WTC11 (cell line): ENCODE results near the gene SIPA1L3. TPM values are rescaled to one million over a fixed set of nuclear protein-coding genes. Genes with fewer than 3 reads are reported as not detected.

ENCODE experiments used
- ATAC-seq: fragments of 200-7000 bp; cut with Tn5 transposase; 2 replicates; pipeline ENCODE4 v1.10.0; 2021; ENCODE audit warnings: mild to moderate bottlenecking, moderate library complexity
- CTCF ChIA-PET: fragments of 300-600 bp; sonication (Branson Sonifier 250); formaldehyde crosslinking; loops from one replicate; lab custom pipeline; 2021; ENCODE audit warnings: antibody characterized with exemption; lab: Charles Lee
- POLR2A ChIA-PET: fragments of 350-600 bp; sonication (Branson Sonifier 250); formaldehyde crosslinking; loops from one replicate; lab custom pipeline; 2021; ENCODE audit warnings: antibody characterized with exemption; lab: Charles Lee
- DNase-seq: peaks from one replicate; pipeline ENCODE4 v3.0.0; 2021; ENCODE audit warnings: low spot score
- H3K27ac Mint-ChIP-seq: 2 replicates; pipeline ENCODE4 v1.8.0; 2021; ENCODE audit warnings: mixed read lengths
- H3K27me3 Mint-ChIP-seq: 2 replicates; pipeline ENCODE4 v1.8.0; 2021; ENCODE audit warnings: low read depth, mild to moderate bottlenecking, moderate library complexity, mixed read lengths
- H3K36me3 Mint-ChIP-seq: 2 replicates; pipeline ENCODE4 v1.8.0; 2021; ENCODE audit warnings: mixed read lengths
- H3K4me1 Mint-ChIP-seq: 2 replicates; pipeline ENCODE4 v1.8.0; 2022; ENCODE audit warnings: mixed read lengths
- H3K4me3 Mint-ChIP-seq: 2 replicates; pipeline ENCODE4 v1.8.0; 2021; ENCODE audit warnings: mild to moderate bottlenecking, moderate library complexity, mixed read lengths
- H3K9me3 Mint-ChIP-seq: 2 replicates; pipeline ENCODE4 v1.8.0; 2021; ENCODE audit warnings: mixed read lengths
- ELF4 ChIP-seq: sonication (generic); formaldehyde crosslinking; IDR thresholded peaks from 2 replicates; pipeline ENCODE4 v1.8.1; 2022; ENCODE audit warnings: low read depth, mild to moderate bottlenecking, moderate library complexity, missing genetic modification reagents
- HMGA2 ChIP-seq: fragments of 250-450 bp; sonication (Bioruptor Pico); IDR thresholded peaks from 2 replicates; pipeline ENCODE4 v1.4.0; 2021; ENCODE audit warnings: mild to moderate bottlenecking, moderate library complexity
- MYBL2 ChIP-seq: sonication (generic); formaldehyde crosslinking; IDR thresholded peaks from 2 replicates; pipeline ENCODE4 v1.8.1; 2023; ENCODE audit warnings: mild to moderate bottlenecking, moderate library complexity, missing genetic modification reagents
- NFATC4 ChIP-seq: fragments of 250-450 bp; sonication (Bioruptor Pico); IDR thresholded peaks from 2 replicates; pipeline ENCODE4 v1.9.0; 2021; ENCODE audit warnings: mild to moderate bottlenecking
- NR2C2 ChIP-seq: sonication (generic); formaldehyde crosslinking; IDR thresholded peaks from 2 replicates; pipeline ENCODE4 v1.8.0; 2022; ENCODE audit warnings: mild to moderate bottlenecking, missing genetic modification reagents
- OVOL2 ChIP-seq: fragments of 250-450 bp; sonication (Bioruptor Pico); IDR thresholded peaks from 2 replicates; pipeline ENCODE4 v1.9.0; 2021; ENCODE audit warnings: mild to moderate bottlenecking, borderline replicate concordance
- SMAD4 ChIP-seq: sonication (generic); formaldehyde crosslinking; IDR thresholded peaks from 2 replicates; pipeline ENCODE4 v1.8.0; 2022; ENCODE audit warnings: mild to moderate bottlenecking, missing genetic modification reagents
- SOX15 ChIP-seq: fragments of 250-450 bp; sonication (Bioruptor Pico); IDR thresholded peaks from 2 replicates; pipeline ENCODE4 v1.9.0; 2021; ENCODE audit warnings: mild to moderate bottlenecking
- ZNF138 ChIP-seq: sonication (generic); formaldehyde crosslinking; conservative IDR thresholded peaks from 2 replicates; pipeline ENCODE4 v1.8.1; 2022; ENCODE audit warnings: mild to moderate bottlenecking, moderate library complexity, missing genetic modification reagents
- ZNF263 ChIP-seq: sonication (generic); formaldehyde crosslinking; IDR thresholded peaks from 2 replicates; pipeline ENCODE4 v1.8.1; 2022; ENCODE audit warnings: low read depth, mild to moderate bottlenecking, moderate library complexity, missing genetic modification reagents
- ZNF396 ChIP-seq: fragments of 250-450 bp; sonication (Bioruptor Pico); IDR thresholded peaks from 2 replicates; pipeline ENCODE4 v1.8.0; 2021; ENCODE audit warnings: mild to moderate bottlenecking, moderate library complexity, borderline replicate concordance
- ZNF416 ChIP-seq: fragments of 250-450 bp; sonication (Bioruptor Pico); IDR thresholded peaks from 2 replicates; pipeline ENCODE4 v1.9.0; 2021; ENCODE audit warnings: mild to moderate bottlenecking, inconsistent platforms
- ZNF671 ChIP-seq: fragments of 250-450 bp; sonication (Bioruptor Pico); IDR thresholded peaks from 2 replicates; pipeline ENCODE4 v1.8.0; 2021; ENCODE audit warnings: mild to moderate bottlenecking
- total RNA-seq: library from RNA; stranded (reverse); gene quantifications from 3 replicates; pipeline ENCODE4 v1.2.3, GENCODE V29; 2021
- TF ChIP-seq, protein P1 (sequence below): sonication (generic); formaldehyde crosslinking; IDR thresholded peaks from 2 replicates; pipeline ENCODE4 v1.8.0; 2023; ENCODE audit warnings: missing genetic modification reagents, mild to moderate bottlenecking, borderline replicate concordance
- TF ChIP-seq, protein P2 (sequence below): sonication (generic); formaldehyde crosslinking; IDR thresholded peaks from 2 replicates; pipeline ENCODE4 v1.8.0; 2023; ENCODE audit warnings: mild to moderate bottlenecking, missing genetic modification reagents
- TF ChIP-seq, protein P3 (sequence below): sonication (generic); formaldehyde crosslinking; IDR thresholded peaks from 2 replicates; pipeline ENCODE4 v1.8.1; 2023; ENCODE audit warnings: mild to moderate bottlenecking, missing genetic modification reagents

SIPA1L3 gene
- total RNA-seq, 1 experiment from 2014 or later = 41.5 TPM

DNA sequence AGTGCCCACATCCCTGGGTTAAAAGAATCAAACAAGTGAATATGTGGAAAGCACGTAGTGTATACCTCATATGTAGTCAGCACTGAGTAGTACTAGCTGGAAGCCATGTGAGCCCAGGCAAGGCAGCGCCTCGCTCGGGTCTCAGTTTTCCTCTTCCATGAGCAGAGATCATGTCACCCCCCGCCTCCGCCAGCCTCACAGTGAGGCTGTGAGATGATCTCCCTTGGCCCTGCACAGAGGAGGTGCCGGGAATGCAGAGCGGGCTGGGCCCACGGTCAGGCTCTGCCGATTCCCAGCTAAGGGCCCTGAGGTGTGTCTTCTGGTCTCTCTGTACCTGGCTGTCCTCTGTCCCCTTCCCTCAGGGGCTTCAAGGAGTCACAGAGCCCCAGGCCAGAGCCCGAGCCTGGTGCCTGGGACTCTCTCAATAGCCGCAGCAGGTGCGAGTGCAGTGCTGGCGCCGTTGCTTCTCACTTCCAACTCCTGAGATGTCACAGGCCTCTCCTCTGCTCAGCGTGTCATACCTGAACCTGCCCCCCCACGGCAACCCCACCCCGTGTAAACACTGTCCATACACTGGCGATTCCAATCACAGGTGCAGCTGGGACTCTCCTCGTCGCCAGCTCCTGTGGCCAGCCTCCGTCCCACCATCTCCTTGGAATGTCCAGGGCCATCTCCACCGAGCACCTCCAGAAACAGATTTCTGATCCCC is 290.1 kb downstream of the SIPA1L3 start:
- Mint-ChIP-seq H3K4me3 (no peak overlapping the region), H3K27me3 (no peaks in the 10 kb centered on the region), H3K4me1 (no peaks in the 10 kb centered on the region), H3K36me3 (0 out of 2 replicates have a peak, but pooled peaks cover 2% of the 10 kb centered on the region), H3K27ac (no peak overlapping the region), H3K9me3 (no peaks in the 10 kb centered on the region)
- TF ChIP-seq ZNF416 (CRISPR knock-in tag) = no peak
- TF ChIP-seq SMAD4 (CRISPR knock-in tag) = no peak
- no peak for TF ChIP-seq NFATC4 (CRISPR knock-in tag)
- TF ChIP-seq ZNF396 (CRISPR knock-in tag) = no peak
- TF ChIP-seq ELF4 (CRISPR knock-in tag) = no peak
- no peak for TF ChIP-seq SOX15 (CRISPR knock-in tag)
- TF ChIP-seq OVOL2 = no peak
- CTCF ChIA-PET = no interaction called here
- no peak for DNase-seq
- no peak for ATAC-seq
- POLR2A ChIA-PET = no interaction called here

DNA sequence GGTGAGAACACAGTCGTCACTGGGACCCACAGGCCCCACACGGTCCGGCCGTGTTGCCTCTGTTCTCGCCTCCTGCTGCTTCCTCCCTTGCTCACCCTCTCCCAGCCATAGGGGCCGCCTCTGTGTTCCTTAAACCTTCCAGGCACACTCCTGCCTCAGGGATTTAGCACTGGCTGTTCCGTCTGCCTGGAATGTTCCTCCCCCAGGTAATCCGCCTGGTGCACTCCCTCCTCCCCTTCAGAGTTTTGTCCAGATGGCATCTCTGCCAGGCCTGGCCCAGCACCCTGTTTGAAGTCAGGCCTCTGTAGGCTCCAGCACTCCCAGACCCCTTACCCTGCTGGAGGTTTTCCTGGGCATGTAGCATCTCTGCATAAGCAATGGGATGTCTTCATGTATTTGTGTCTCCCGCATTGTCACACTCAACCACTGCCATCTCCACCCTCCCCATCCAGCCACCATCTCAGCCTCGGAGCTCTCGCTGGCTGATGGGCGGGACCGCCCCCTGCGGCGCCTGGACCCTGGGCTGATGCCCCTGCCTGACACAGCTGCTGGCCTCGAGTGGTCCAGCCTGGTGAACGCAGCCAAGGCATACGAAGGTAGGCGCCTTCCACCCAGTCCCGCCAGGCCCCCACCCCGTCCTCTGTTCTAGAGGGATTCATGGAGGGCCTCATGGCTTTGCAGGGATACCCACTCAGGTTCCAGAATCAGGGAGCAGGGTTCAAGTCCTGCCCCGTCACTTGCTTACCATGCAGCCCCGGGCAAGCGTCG is 291.1 kb downstream of the SIPA1L3 start:
- ATAC-seq (no peak), DNase-seq (no peak)
- TF ChIP-seq, protein P1, sequence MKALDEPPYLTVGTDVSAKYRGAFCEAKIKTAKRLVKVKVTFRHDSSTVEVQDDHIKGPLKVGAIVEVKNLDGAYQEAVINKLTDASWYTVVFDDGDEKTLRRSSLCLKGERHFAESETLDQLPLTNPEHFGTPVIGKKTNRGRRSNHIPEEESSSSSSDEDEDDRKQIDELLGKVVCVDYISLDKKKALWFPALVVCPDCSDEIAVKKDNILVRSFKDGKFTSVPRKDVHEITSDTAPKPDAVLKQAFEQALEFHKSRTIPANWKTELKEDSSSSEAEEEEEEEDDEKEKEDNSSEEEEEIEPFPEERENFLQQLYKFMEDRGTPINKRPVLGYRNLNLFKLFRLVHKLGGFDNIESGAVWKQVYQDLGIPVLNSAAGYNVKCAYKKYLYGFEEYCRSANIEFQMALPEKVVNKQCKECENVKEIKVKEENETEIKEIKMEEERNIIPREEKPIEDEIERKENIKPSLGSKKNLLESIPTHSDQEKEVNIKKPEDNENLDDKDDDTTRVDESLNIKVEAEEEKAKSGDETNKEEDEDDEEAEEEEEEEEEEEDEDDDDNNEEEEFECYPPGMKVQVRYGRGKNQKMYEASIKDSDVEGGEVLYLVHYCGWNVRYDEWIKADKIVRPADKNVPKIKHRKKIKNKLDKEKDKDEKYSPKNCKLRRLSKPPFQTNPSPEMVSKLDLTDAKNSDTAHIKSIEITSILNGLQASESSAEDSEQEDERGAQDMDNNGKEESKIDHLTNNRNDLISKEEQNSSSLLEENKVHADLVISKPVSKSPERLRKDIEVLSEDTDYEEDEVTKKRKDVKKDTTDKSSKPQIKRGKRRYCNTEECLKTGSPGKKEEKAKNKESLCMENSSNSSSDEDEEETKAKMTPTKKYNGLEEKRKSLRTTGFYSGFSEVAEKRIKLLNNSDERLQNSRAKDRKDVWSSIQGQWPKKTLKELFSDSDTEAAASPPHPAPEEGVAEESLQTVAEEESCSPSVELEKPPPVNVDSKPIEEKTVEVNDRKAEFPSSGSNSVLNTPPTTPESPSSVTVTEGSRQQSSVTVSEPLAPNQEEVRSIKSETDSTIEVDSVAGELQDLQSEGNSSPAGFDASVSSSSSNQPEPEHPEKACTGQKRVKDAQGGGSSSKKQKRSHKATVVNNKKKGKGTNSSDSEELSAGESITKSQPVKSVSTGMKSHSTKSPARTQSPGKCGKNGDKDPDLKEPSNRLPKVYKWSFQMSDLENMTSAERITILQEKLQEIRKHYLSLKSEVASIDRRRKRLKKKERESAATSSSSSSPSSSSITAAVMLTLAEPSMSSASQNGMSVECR = no peak
- TF ChIP-seq ZNF263 (CRISPR knock-in tag) = no peak
- TF ChIP-seq, protein P2, sequence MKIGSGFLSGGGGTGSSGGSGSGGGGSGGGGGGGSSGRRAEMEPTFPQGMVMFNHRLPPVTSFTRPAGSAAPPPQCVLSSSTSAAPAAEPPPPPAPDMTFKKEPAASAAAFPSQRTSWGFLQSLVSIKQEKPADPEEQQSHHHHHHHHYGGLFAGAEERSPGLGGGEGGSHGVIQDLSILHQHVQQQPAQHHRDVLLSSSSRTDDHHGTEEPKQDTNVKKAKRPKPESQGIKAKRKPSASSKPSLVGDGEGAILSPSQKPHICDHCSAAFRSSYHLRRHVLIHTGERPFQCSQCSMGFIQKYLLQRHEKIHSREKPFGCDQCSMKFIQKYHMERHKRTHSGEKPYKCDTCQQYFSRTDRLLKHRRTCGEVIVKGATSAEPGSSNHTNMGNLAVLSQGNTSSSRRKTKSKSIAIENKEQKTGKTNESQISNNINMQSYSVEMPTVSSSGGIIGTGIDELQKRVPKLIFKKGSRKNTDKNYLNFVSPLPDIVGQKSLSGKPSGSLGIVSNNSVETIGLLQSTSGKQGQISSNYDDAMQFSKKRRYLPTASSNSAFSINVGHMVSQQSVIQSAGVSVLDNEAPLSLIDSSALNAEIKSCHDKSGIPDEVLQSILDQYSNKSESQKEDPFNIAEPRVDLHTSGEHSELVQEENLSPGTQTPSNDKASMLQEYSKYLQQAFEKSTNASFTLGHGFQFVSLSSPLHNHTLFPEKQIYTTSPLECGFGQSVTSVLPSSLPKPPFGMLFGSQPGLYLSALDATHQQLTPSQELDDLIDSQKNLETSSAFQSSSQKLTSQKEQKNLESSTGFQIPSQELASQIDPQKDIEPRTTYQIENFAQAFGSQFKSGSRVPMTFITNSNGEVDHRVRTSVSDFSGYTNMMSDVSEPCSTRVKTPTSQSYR (CRISPR knock-in tag) = no peak
- TF ChIP-seq ZNF671 (CRISPR knock-in tag) = no peak
- no peak for TF ChIP-seq HMGA2 (CRISPR knock-in tag)
- TF ChIP-seq NR2C2 (CRISPR knock-in tag) = no peak
- TF ChIP-seq, protein P3, sequence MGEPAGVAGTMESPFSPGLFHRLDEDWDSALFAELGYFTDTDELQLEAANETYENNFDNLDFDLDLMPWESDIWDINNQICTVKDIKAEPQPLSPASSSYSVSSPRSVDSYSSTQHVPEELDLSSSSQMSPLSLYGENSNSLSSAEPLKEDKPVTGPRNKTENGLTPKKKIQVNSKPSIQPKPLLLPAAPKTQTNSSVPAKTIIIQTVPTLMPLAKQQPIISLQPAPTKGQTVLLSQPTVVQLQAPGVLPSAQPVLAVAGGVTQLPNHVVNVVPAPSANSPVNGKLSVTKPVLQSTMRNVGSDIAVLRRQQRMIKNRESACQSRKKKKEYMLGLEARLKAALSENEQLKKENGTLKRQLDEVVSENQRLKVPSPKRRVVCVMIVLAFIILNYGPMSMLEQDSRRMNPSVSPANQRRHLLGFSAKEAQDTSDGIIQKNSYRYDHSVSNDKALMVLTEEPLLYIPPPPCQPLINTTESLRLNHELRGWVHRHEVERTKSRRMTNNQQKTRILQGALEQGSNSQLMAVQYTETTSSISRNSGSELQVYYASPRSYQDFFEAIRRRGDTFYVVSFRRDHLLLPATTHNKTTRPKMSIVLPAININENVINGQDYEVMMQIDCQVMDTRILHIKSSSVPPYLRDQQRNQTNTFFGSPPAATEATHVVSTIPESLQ (CRISPR knock-in tag) = no peak
- no peak for TF ChIP-seq MYBL2 (CRISPR knock-in tag)
- no peak for TF ChIP-seq ZNF138 (CRISPR knock-in tag)
- TF ChIP-seq ZNF396 (CRISPR knock-in tag) = no peak
- no peaks in the 10 kb centered on the region for H3K4me1 Mint-ChIP-seq
- CTCF ChIA-PET = interaction anchor here (1.0 to 1.7 kb wide), 2 partner anchors 56 to 296 kb away, joined by 3 to 4 read pairs; no protein-coding TSS in a partner anchor
- POLR2A ChIA-PET = no interaction called here
- peaks cover 6% of the 10 kb centered on the region for H3K36me3 Mint-ChIP-seq
- no peak overlapping the region for H3K4me3 Mint-ChIP-seq
- no peaks in the 10 kb centered on the region for H3K9me3 Mint-ChIP-seq
- H3K27me3 Mint-ChIP-seq = no peaks in the 10 kb centered on the region
- no peak overlapping the region for H3K27ac Mint-ChIP-seq
